Epidermal melanocyte (primary cell): ENCODE results near the gene CHST12.

Experiments
- DNase-seq: peaks from one replicate; pipeline ENCODE4 v3.0.0; 2011; ENCODE audit warnings: low spot score; ENCODE audit not compliant: insufficient read length

The CHST12 gene

GRCh38 chr7:2497500-2498336 lies 94.3 kb downstream of the CHST12 start:
- no peak for DNase-seq
